Measurements from ENCODE around the gene MAP4K3.
"Not testable (repeated sequence)": the region's sequence is repeated elsewhere in the genome, so short reads cannot be mapped to it uniquely, and the experiment has no call there.

MAP4K3 gene

GRCh38 chr2:39300044-39300978 is 136.8 kb downstream of the MAP4K3 start:
- DNase-seq = no peak

- no peak for DNase-seq
Observed at GRCh38 chr2:39290433-39290832, 146.7 kb downstream of the MAP4K3 start.

GRCh38 chr2:39289609-39290008 is 147.5 kb downstream of the MAP4K3 start:
- DNase-seq = no peak

GRCh38 chr2:39283561-39283960 is 153.5 kb downstream of the MAP4K3 start:
- no peak for DNase-seq

- DNase-seq = no peak
Observed at GRCh38 chr2:39281391-39281790, 155.7 kb downstream of the MAP4K3 start.

- no peak for DNase-seq
Observed at GRCh38 chr2:39275016-39275415, 162.1 kb downstream of the MAP4K3 start.

GRCh38 chr2:39269941-39270340 is 167.1 kb downstream of the MAP4K3 start:
- no peak for DNase-seq

- no peak for DNase-seq
Observed at GRCh38 chr2:39266916-39267434, 170.1 kb downstream of the MAP4K3 start.

- DNase-seq = no peak
Observed at GRCh38 chr2:39266139-39266805, 170.8 kb downstream of the MAP4K3 start.

GRCh38 chr2:39265315-39265714 is 171.8 kb downstream of the MAP4K3 start:
- DNase-seq = no peak

- no peak for DNase-seq
Observed at GRCh38 chr2:39264733-39265132, 172.4 kb downstream of the MAP4K3 start.

- DNase-seq = no peak
Observed at GRCh38 chr2:39260087-39260486, 177.0 kb downstream of the MAP4K3 start.

GRCh38 chr2:39256040-39256439 is 181.0 kb downstream of the MAP4K3 start:
- no peak for DNase-seq

- no peak for DNase-seq
Observed at GRCh38 chr2:39252888-39253518, 184.1 kb downstream of the MAP4K3 start.

- no peak for DNase-seq
Observed at GRCh38 chr2:39247512-39248043, 189.5 kb downstream of the MAP4K3 start.

- DNase-seq = no peak
Observed at GRCh38 chr2:39246382-39246980, 190.6 kb downstream of the MAP4K3 start.

- not testable (repeated sequence) for DNase-seq
Observed at GRCh38 chr2:39244963-39245625, 192.0 kb downstream of the MAP4K3 start.

- DNase-seq = not testable (repeated sequence)
Observed at GRCh38 chr2:39244241-39244862, 192.7 kb downstream of the MAP4K3 start.

GRCh38 chr2:39243469-39244123 is 193.5 kb downstream of the MAP4K3 start, which contains the start of gene CDKL4:
Gene CDKL4, minus strand, starts transcription at chr2:39243970.
- DNase-seq = no peak

- no peak for DNase-seq
Observed at GRCh38 chr2:39241588-39241987, 195.5 kb downstream of the MAP4K3 start.

GRCh38 chr2:39240758-39241157 is 196.3 kb downstream of the MAP4K3 start:
- no peak for DNase-seq

Data from NCI-H187 (cell line).